HL-60 (cell line): ENCODE results near the gene TENT5A.
A peak's percentile ranks its signal among the peaks of the same experiment; 100 is the strongest.

ENCODE experiments used
- DNase-seq, 2 experiments: peaks; one replicate each; pipeline ENCODE4 v3.0.0-alpha.2; 2010 to 2020; ENCODE audit warnings: low read depth in 1 of 2, low spot score in 1 of 2
- H3K27ac ChIP-seq: fragments of 250-450 bp; sonication (Bioruptor Pico); replicated peaks from 2 replicates; pipeline ENCODE4 v1.5.1; 2020; ENCODE audit warnings: mild to moderate bottlenecking, moderate library complexity
- H3K27me3 ChIP-seq: fragments of 250-450 bp; sonication (Bioruptor Pico); 2 replicates; pipeline ENCODE4 v1.5.1; 2021; ENCODE audit warnings: mild to moderate bottlenecking, moderate library complexity; ENCODE audit not compliant: insufficient read depth, poor library complexity, severe bottlenecking
- H3K4me3 ChIP-seq: replicated peaks from 2 replicates; pipeline ENCODE4 v1.5.1; 2011; ENCODE audit warnings: mild to moderate bottlenecking, control low read depth, low read length; ENCODE audit not compliant: insufficient read depth
- CTCF ChIP-seq: IDR thresholded peaks from one replicate; pipeline ENCODE4 v1.5.1; 2011; ENCODE audit warnings: low read length, control low read depth, inconsistent platforms; ENCODE audit not compliant: insufficient read depth
- GABPA ChIP-seq: IDR thresholded peaks from 2 replicates; pipeline ENCODE4 v1.6.1; 2012; ENCODE audit warnings: low read depth
- POLR2AphosphoS5 ChIP-seq: IDR thresholded peaks from 2 replicates; pipeline ENCODE4 v1.6.1; 2012; ENCODE audit warnings: low read depth
- REST ChIP-seq: IDR thresholded peaks from 2 replicates; pipeline ENCODE4 v1.6.1; 2012; ENCODE audit warnings: low read depth; ENCODE audit not compliant: insufficient replicate concordance
- SPI1 ChIP-seq: IDR thresholded peaks from 2 replicates; pipeline ENCODE4 v1.6.1; 2012; ENCODE audit warnings: low read depth, mild to moderate bottlenecking, borderline replicate concordance

Gene TENT5A

GRCh38 chr6:81769824-81770223 lies 17.3 kb upstream of the TENT5A start:
- Histone ChIP-seq H3K27ac (peak overlapping the region; percentile 89), H3K4me3 (no peak overlapping the region), H3K27me3 (no peaks in the 10 kb centered on the region)
- TF ChIP-seq REST (no peak), SPI1 (no peak), GABPA (no peak), POLR2AphosphoS5 (no peak), CTCF (no peak)
- no peak for DNase-seq

GRCh38 chr6:81768150-81768942 lies 15.9 kb upstream of the TENT5A start:
- TF ChIP-seq GABPA (no peak), POLR2AphosphoS5 (no peak), SPI1 (no peak), CTCF (no peak)
- H3K4me3 ChIP-seq, result no peak overlapping the region
- no peaks in the 10 kb centered on the region for H3K27me3 ChIP-seq
- DNase-seq, result no peak
- peak overlapping the region; percentile 89 for H3K27ac ChIP-seq

GRCh38 chr6:81767163-81767891 lies 14.8 kb upstream of the TENT5A start:
- Histone ChIP-seq H3K27me3 (no peaks in the 10 kb centered on the region), H3K27ac (peak overlapping the region; percentile 89), H3K4me3 (no peak overlapping the region; the same call in 1 of the 2 replicates)
- DNase-seq, result no peak
- TF ChIP-seq GABPA (no peak), SPI1 (no peak), POLR2AphosphoS5 (no peak), CTCF (no peak), REST (no peak)
